Measurements from ENCODE around the gene PPP1R27. TPM values are rescaled to one million over a fixed set of nuclear protein-coding genes. Genes with fewer than 3 reads are reported as not detected.
A peak's percentile ranks its signal among the peaks of the same experiment; 100 is the strongest.

Gene PPP1R27
- total and polyA plus RNA-seq, 2 donors (not counting 3 experiments of a cell fraction or from before 2014, with no cell fraction given) = not detected

- ChIA-PET POLR2A (interaction anchor here (1.5 kb wide), 1 partner anchor 100 kb away, joined by 3 read pairs; no protein-coding TSS in a partner anchor), CTCF (interaction anchor here (2.5 kb wide), 1 partner anchor 13 kb away, joined by 20 read pairs; no protein-coding TSS in a partner anchor)
- BruUV-seq (replicated peaks) = no TSS peak
- intact Hi-C loops (cut with micrococcal nuclease) (no loop called here), dilution Hi-C loops (cut with MboI; ENCODE audit: extremely low pct_ligation_motif_present, low sequenced_read_pairs) (no loop called here)
- FAIRE-seq (no peak), DNase-seq (ENCODE audit: low read depth, low spot score) (no peak)
- H3K4me3 ChIP-seq (replicated peaks in 1 of 3; ENCODE audit: insufficient read depth in 1 of 3, low read depth in 1 of 3, low read length in 3 of 3) = peak overlapping the region in 2 of 3 experiments; percentile 40 to 54
- H4K20me1 ChIP-seq (replicated peaks; ENCODE audit: control insufficient read depth, extremely low read depth, insufficient read depth, low read length) = no peaks in the 10 kb centered on the region
- H2AFZ ChIP-seq (ENCODE audit: low read depth, low read length) = peak overlapping the region; percentile 74
- H3K9me3 ChIP-seq (replicated peaks; ENCODE audit: control insufficient read depth, insufficient read depth, low read length) = no peaks in the 10 kb centered on the region
- no peaks in the 10 kb centered on the region for H3K27me3 ChIP-seq (ENCODE audit: control insufficient read depth in 2 of 2, insufficient read depth in 2 of 2, low read length in 2 of 2)
- peaks cover 11% of the 10 kb centered on the region for H3K4me1 ChIP-seq (ENCODE audit: control insufficient read depth, extremely low read depth, insufficient read depth, low read length)
- peak overlapping the region; percentile 86 for H3K9ac ChIP-seq (replicated peaks; ENCODE audit: extremely low read depth, insufficient read depth, low read length)
- H3K9me1 ChIP-seq (replicated peaks; ENCODE audit: control insufficient read depth, extremely low read depth, insufficient read depth, low read length) = no peaks in the 10 kb centered on the region
- H3K27ac ChIP-seq (ENCODE audit: insufficient read depth, low read depth, low read length) = no peak overlapping the region
- H3K4me2 ChIP-seq (ENCODE audit: insufficient read depth, low read length) = peak overlapping the region; percentile 70
- TF ChIP-seq EZH2 (IDR thresholded peaks at IDR 0.05; ENCODE audit: borderline replicate concordance, low read depth, low read length, severe bottlenecking) = no peak
- TF ChIP-seq MAX (IDR thresholded peaks at IDR 0.05; ENCODE audit: insufficient read depth, insufficient read length) = no peak
- no peak for TF ChIP-seq CTCF (IDR thresholded peaks at IDR 0.05; ENCODE audit: extremely low read depth in 1 of 2, insufficient read depth in 1 of 2, low read depth in 1 of 2, low read length in 2 of 2)
- TF ChIP-seq JUN (IDR thresholded peaks at IDR 0.05; ENCODE audit: borderline replicate concordance, insufficient read depth, insufficient read length, low read depth) = no peak
- no peak for TF ChIP-seq POLR2AphosphoS5 (IDR thresholded peaks at IDR 0.05; ENCODE audit: insufficient read depth, low read depth, low read length)
- TF ChIP-seq GATA2 (IDR thresholded peaks at IDR 0.05; ENCODE audit: insufficient read depth, insufficient read length, low read depth, low read length) = no peak
- TF ChIP-seq FOS (IDR thresholded peaks at IDR 0.05; ENCODE audit: borderline replicate concordance, insufficient read depth, low read length) = no peak
- no peak for TF ChIP-seq MYC (IDR thresholded peaks at IDR 0.05; ENCODE audit: low read depth, low read length)
- TF ChIP-seq POLR2A (IDR thresholded peaks at IDR 0.05; ENCODE audit: low read depth, low read length) = no peak
- H3K36me3 ChIP-seq (ENCODE audit: control insufficient read depth in 2 of 2, extremely low read depth in 1 of 2, insufficient read depth in 2 of 2, low read length in 2 of 2) = peaks cover 0 to 1% of the 10 kb centered on the region in 2 experiments
- peaks cover 9% of the 10 kb centered on the region for H3K79me2 ChIP-seq (ENCODE audit: control insufficient read depth, insufficient read depth, low read length)
Observed at GRCh38 chr17:81833921-81834830, 674 bp downstream of the PPP1R27 start.

Data from endothelial cell of umbilical vein (primary cell).